Ishikawa (cell line): Measurements from ENCODE around the gene CLNK.

Source experiments
- CEBPB ChIP-seq: IDR thresholded peaks from 2 replicates; pipeline ENCODE4 v1.6.1; 2012
- CREB1 ChIP-seq: IDR thresholded peaks from 2 replicates; pipeline ENCODE4 v1.6.1; 2012; ENCODE audit warnings: low read depth
- EGR1 ChIP-seq: IDR thresholded peaks from 2 replicates; pipeline ENCODE4 v1.6.1; 2012
- EP300 ChIP-seq: IDR thresholded peaks from 2 replicates; pipeline ENCODE4 v1.6.1; 2012; ENCODE audit warnings: borderline replicate concordance
- FOXM1 ChIP-seq: IDR thresholded peaks from 2 replicates; pipeline ENCODE4 v1.6.1; 2012; ENCODE audit warnings: low read depth, borderline replicate concordance
- MAX ChIP-seq: IDR thresholded peaks from 2 replicates; pipeline ENCODE4 v1.6.1; 2012
- NFIC ChIP-seq: IDR thresholded peaks from 2 replicates; pipeline ENCODE4 v1.6.1; 2012
- RAD21 ChIP-seq: IDR thresholded peaks from 2 replicates; pipeline ENCODE4 v1.6.1; 2012; ENCODE audit warnings: low read depth
- REST ChIP-seq: IDR thresholded peaks from 2 replicates; pipeline ENCODE4 v1.6.1; 2012; ENCODE audit warnings: low read depth, mild to moderate bottlenecking
- TAF1 ChIP-seq: IDR thresholded peaks from 2 replicates; pipeline ENCODE4 v1.6.1; 2012; ENCODE audit warnings: low read depth, mild to moderate bottlenecking
- TCF12 ChIP-seq: IDR thresholded peaks from 2 replicates; pipeline ENCODE4 v1.6.1; 2012; ENCODE audit warnings: low read depth
- TEAD4 ChIP-seq: IDR thresholded peaks from 2 replicates; pipeline ENCODE4 v1.6.1; 2012
- USF1 ChIP-seq: IDR thresholded peaks from 2 replicates; pipeline ENCODE4 v1.6.1; 2012
- YY1 ChIP-seq: IDR thresholded peaks from 2 replicates; pipeline ENCODE4 v1.6.1; 2012; ENCODE audit warnings: low read depth
- ZBTB7A ChIP-seq: IDR thresholded peaks from 2 replicates; pipeline ENCODE4 v1.6.1; 2012; ENCODE audit warnings: low read depth

The CLNK gene

GRCh38 chr4:10667701-10668326 is 16.8 kb downstream of the CLNK start:
- TF ChIP-seq EGR1 (no peak), TAF1 (no peak), CREB1 (no peak)

GRCh38 chr4:10666616-10667015 is 18.0 kb downstream of the CLNK start:
- TF ChIP-seq NFIC (no peak), EGR1 (no peak), TEAD4 (no peak), TCF12 (no peak), RAD21 (no peak)

- TF ChIP-seq CREB1 (no peak), NFIC (no peak)
These were observed 20.2 kb downstream of the CLNK start for GRCh38 chr4:10664408-10664807.

GRCh38 chr4:10662937-10663336 is 21.6 kb downstream of the CLNK start:
- no peak for TF ChIP-seq NFIC
- TF ChIP-seq REST: no peak
- no peak for TF ChIP-seq ZBTB7A
- no peak for TF ChIP-seq MAX
- TF ChIP-seq RAD21: no peak
- no peak for TF ChIP-seq CREB1
- no peak for TF ChIP-seq YY1
- no peak for TF ChIP-seq EP300
- TF ChIP-seq FOXM1: no peak
- TF ChIP-seq CEBPB: no peak
- no peak for TF ChIP-seq TCF12
- TF ChIP-seq EGR1: no peak
- TF ChIP-seq TEAD4: no peak
- no peak for TF ChIP-seq USF1
- no peak for TF ChIP-seq TAF1

- TF ChIP-seq RAD21 (no peak), REST (no peak), YY1 (no peak)
These were observed 23.5 kb downstream of the CLNK start for GRCh38 chr4:10661047-10661446.

- TF ChIP-seq REST (no peak), ZBTB7A (no peak), YY1 (no peak), MAX (no peak), EP300 (no peak), TCF12 (no peak), TEAD4 (no peak), NFIC (no peak), EGR1 (no peak), CREB1 (no peak), RAD21 (no peak)
These were observed 25.3 kb downstream of the CLNK start for GRCh38 chr4:10659251-10659650.
